H1 (cell line): ENCODE data around the gene TP73. TPM values are rescaled to one million over a fixed set of nuclear protein-coding genes. Genes with fewer than 3 reads are reported as not detected.

Experiments
- CTBP2 ChIP-seq: IDR thresholded peaks from 2 replicates; pipeline ENCODE4 v1.7.0; 2011; ENCODE audit warnings: borderline replicate concordance, mild to moderate bottlenecking, moderate library complexity, mixed read lengths, low read length; ENCODE audit not compliant: insufficient read depth, insufficient read length
- SIN3A ChIP-seq, 2 experiments: IDR thresholded peaks in 1 of 2; conservative IDR thresholded peaks in 1 of 2; 2 replicates each; pipeline ENCODE4 v1.6.1; 2011 to 2012; ENCODE audit warnings: low read length in 2 of 2, improper control_type of control experiment in 1 of 2, low read depth in 1 of 2, mild to moderate bottlenecking in 1 of 2
- SP2 ChIP-seq: IDR thresholded peaks from 2 replicates; pipeline ENCODE4 v1.6.1; 2012; ENCODE audit warnings: mild to moderate bottlenecking, low read length, inconsistent platforms
- SRF ChIP-seq: IDR thresholded peaks from 2 replicates; pipeline ENCODE4 v1.6.1; 2011; ENCODE audit warnings: mild to moderate bottlenecking, low read depth, low read length, moderate library complexity
- polyA plus RNA-seq, 7 experiments: library from polyadenylated mRNA; depleted of rRNA in 3 of 7; stranded (reverse) in 5 of 7; unstranded in 2 of 7; fragments of >200 nt in 5 of 7; fragments of 200-250 nt in 2 of 7; gene quantifications; 1 replicate in 5 of 7; 2 replicates in 1 of 7; 4 replicates in 1 of 7; pipeline versions ENCODE4 v1.2.1 to v1.2.3, GENCODE V29; 2011 to 2013; ENCODE audit warnings: missing spikeins in 2 of 7, mixed read lengths in 2 of 7
- total RNA-seq: library from RNA; stranded (reverse); fragmentation: NEBNext Ultra II Directional; extraction: Animal tissue kit (Norgen Biotek cat#: 25700); gene quantifications from 2 replicates; pipeline ENCODE4 v1.2.1, GENCODE V29; 2021

Gene TP73
- total and polyA plus RNA-seq, 2 of the 8 experiments (the other 6 are each of a cell fraction or from before 2014, with no cell fraction given): 2.6 to 3.1 TPM

DNA sequence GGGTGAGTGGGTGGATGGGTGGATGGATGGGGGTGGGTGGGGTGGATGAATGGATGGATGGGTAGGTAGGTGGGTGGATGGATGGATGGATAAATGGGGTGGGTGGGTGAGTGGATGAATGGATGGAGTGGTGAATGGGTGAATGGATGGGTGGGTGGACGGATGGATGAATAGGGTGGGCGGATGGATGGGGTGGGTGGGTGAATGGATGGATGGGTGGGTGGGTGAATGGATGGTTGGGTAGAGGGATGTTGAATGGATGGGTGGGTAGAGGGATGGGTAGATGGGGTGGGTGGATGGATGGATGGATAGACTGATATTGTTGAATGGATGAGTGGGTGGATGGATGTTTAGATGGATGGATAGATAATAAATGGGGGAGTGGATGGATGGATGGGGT lies 73.0 kb downstream of the TP73 start (continued):
- TF ChIP-seq CTBP2: no peak
- no peak for TF ChIP-seq SP2
- TF ChIP-seq SRF: no peak
- no peak for TF ChIP-seq SIN3A (conservative IDR thresholded peaks at IDR 0.05 in 1 of 2, IDR thresholded peaks at IDR 0.05 in 1 of 2; ENCODE audit: low read depth in 1 of 2, low read length in 2 of 2)
